Measurements from ENCODE around the gene DTX2.
"Not testable (repeated sequence)": the region's sequence is repeated elsewhere in the genome, so short reads cannot be mapped to it uniquely, and the experiment has no call there.

Gene DTX2

DNA sequence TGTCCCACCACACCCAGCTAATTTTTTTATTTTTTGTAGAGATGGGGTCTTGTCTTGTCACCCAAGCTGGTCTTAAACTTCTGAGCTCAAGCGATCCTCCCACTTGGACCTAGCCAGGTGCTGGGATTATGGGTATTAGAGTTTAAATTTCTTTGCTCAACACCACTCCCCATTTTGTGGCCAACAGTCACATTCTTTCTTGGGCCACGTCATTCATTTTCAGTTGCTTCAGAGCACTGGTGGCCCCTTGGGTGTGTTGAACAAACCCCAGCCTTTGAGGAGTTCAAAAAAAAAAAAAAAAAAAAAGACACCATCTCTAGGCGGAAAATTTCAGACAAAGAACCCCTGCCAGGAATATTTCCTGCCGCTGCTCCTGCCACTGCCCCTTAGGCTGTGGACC, 4.5 kb upstream of the DTX2 start:
- H3K4me1 ChIP-seq (ENCODE audit: insufficient read depth, low read length); H3K27me3 ChIP-seq (ENCODE audit: insufficient read depth, low read length); H3K4me3 ChIP-seq (ENCODE audit: low read length); H3K36me3 ChIP-seq (ENCODE audit: insufficient read depth, low read length); H3K9ac ChIP-seq (ENCODE audit: low read depth, low read length); H3K9me3 ChIP-seq (ENCODE audit: insufficient read depth, low read depth, low read length); H3K27ac ChIP-seq (ENCODE audit: low read depth, low read length): not testable (repeated sequence)
- WGBS: no CpG with 5 or more reads among the region's 4 CpGs

DNA sequence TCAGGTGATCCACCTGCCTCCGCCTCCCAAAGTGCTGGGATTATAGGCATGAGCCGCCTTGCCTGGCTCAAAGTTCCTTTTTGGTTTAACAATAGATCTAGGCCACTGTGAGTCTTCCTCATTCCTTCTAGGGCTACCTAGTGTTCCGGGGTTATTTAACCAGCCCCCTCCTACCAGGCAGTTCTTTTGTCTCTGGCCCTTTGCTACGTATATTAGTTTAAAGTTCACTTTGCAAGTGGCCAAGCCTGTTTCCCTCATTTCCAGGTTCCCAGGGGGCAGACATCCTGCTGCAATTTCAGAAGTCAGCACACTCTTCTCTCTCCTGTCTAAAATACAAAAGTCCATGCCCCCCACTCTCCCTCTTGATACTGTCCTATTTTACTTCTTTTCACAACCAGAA, 3.0 kb upstream of the DTX2 start:
- H3K4me3 ChIP-seq (ENCODE audit: low read length); H3K4me1 ChIP-seq (ENCODE audit: insufficient read depth, low read length); H3K27me3 ChIP-seq (ENCODE audit: insufficient read depth, low read length); H3K9ac ChIP-seq (ENCODE audit: low read depth, low read length); H3K27ac ChIP-seq (ENCODE audit: low read depth, low read length); H3K9me3 ChIP-seq (ENCODE audit: insufficient read depth, low read depth, low read length); H3K36me3 ChIP-seq (ENCODE audit: insufficient read depth, low read length): not testable (repeated sequence)
- WGBS: 0% methylated on average over 1 of the region's 4 CpGs

DNA sequence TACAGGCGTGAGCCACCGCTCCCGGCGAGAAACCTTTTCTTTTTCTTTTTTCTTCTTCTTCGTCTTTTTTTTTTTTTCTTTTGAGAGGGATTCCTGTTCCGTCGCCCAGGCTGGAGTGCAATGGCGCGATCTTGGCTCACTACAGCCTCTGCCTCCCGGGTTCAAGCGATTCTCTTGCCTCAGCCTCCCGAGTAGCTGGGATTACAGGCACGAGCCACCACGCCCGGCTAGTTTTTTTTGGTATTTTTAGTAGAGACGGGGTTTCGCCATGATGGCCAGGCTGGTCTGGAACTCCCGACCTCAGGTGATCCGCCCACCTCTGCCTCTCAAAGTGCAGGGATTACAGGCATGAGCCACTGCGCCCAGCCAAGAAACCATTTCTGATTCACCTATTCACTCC, 742 bp upstream of the DTX2 start:
- not testable (repeated sequence) for H3K9ac ChIP-seq (ENCODE audit: low read depth, low read length); H3K9me3 ChIP-seq (ENCODE audit: insufficient read depth, low read depth, low read length); H3K4me1 ChIP-seq (ENCODE audit: insufficient read depth, low read length); H3K4me3 ChIP-seq (ENCODE audit: low read length); H3K27me3 ChIP-seq (ENCODE audit: insufficient read depth, low read length); H3K36me3 ChIP-seq (ENCODE audit: insufficient read depth, low read length); H3K27ac ChIP-seq (ENCODE audit: low read depth, low read length)
- WGBS: 95% methylated on average over 12 of the region's 20 CpGs

- H3K9me3 ChIP-seq (ENCODE audit: insufficient read depth, low read depth, low read length); H3K9ac ChIP-seq (ENCODE audit: low read depth, low read length); H3K4me3 ChIP-seq (ENCODE audit: low read length); H3K27ac ChIP-seq (ENCODE audit: low read depth, low read length); H3K27me3 ChIP-seq (ENCODE audit: insufficient read depth, low read length); H3K4me1 ChIP-seq (ENCODE audit: insufficient read depth, low read length); H3K36me3 ChIP-seq (ENCODE audit: insufficient read depth, low read length): not testable (repeated sequence)
- no CpG with 5 or more reads among the region's 17 CpGs for WGBS
These were observed 868 bp downstream of the DTX2 start for GRCh38 chr7:76462271-76462882.

- 85% methylated on average over 4 of the region's 5 CpGs for WGBS
- H3K9ac ChIP-seq (ENCODE audit: low read depth, low read length); H3K27me3 ChIP-seq (ENCODE audit: insufficient read depth, low read length); H3K36me3 ChIP-seq (ENCODE audit: insufficient read depth, low read length); H3K4me3 ChIP-seq (ENCODE audit: low read length); H3K27ac ChIP-seq (ENCODE audit: low read depth, low read length); H3K9me3 ChIP-seq (ENCODE audit: insufficient read depth, low read depth, low read length); H3K4me1 ChIP-seq (ENCODE audit: insufficient read depth, low read length): not testable (repeated sequence)
These were observed 3.5 kb downstream of the DTX2 start for GRCh38 chr7:76464959-76465358.

- no CpG with 5 or more reads among the region's 8 CpGs for WGBS
- not testable (repeated sequence) for H3K9ac ChIP-seq (ENCODE audit: low read depth, low read length)
These were observed 4.4 kb downstream of the DTX2 start for GRCh38 chr7:76465950-76466349.

DNA sequence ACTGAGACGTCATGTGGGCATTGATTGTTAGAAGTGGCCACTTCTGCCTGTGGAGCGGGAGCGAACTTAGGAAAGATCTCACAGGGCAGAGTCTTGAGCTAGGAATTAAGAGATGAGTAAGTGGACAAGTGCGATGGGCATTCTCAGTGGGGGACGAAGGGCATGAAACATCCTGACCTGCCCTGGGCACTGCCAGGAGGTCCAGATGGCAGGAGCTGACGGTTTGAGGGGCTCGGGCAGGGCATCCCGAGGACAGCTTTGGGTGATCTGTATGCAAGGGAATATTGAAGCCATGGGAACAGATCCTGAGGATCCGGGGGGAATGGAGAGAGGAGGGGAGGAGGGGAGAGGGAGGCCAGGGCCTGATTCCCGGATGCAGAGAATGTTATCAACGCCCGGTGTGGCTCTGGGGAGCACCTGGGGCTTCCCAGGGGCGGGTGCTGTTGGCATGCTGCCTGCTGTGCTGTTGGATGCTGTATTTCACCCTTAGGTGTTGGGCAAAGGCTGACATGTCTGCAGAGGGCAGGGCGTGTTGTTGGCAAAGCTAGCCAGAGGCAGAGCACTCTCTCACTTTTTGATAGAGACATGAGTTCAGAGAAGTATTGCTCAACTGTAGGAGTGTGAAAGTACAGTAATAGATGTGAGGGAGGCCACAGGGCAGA, 6.4 kb downstream of the DTX2 start:
- not testable (repeated sequence) for H3K27ac ChIP-seq (ENCODE audit: low read depth, low read length); H3K9me3 ChIP-seq (ENCODE audit: insufficient read depth, low read depth, low read length); H3K36me3 ChIP-seq (ENCODE audit: insufficient read depth, low read length); H3K4me1 ChIP-seq (ENCODE audit: insufficient read depth, low read length); H3K4me3 ChIP-seq (ENCODE audit: low read length); H3K27me3 ChIP-seq (ENCODE audit: insufficient read depth, low read length); H3K9ac ChIP-seq (ENCODE audit: low read depth, low read length)
- WGBS: 94% methylated on average over 10 of the region's 14 CpGs

More at GRCh38 chr7:76465950-76466349, 4.4 kb downstream of the DTX2 start:
- H3K9me3 ChIP-seq (ENCODE audit: insufficient read depth, low read depth, low read length); H3K27ac ChIP-seq (ENCODE audit: low read depth, low read length); H3K4me3 ChIP-seq (ENCODE audit: low read length); H3K4me1 ChIP-seq (ENCODE audit: insufficient read depth, low read length); H3K36me3 ChIP-seq (ENCODE audit: insufficient read depth, low read length); H3K27me3 ChIP-seq (ENCODE audit: insufficient read depth, low read length): not testable (repeated sequence)

DNA sequence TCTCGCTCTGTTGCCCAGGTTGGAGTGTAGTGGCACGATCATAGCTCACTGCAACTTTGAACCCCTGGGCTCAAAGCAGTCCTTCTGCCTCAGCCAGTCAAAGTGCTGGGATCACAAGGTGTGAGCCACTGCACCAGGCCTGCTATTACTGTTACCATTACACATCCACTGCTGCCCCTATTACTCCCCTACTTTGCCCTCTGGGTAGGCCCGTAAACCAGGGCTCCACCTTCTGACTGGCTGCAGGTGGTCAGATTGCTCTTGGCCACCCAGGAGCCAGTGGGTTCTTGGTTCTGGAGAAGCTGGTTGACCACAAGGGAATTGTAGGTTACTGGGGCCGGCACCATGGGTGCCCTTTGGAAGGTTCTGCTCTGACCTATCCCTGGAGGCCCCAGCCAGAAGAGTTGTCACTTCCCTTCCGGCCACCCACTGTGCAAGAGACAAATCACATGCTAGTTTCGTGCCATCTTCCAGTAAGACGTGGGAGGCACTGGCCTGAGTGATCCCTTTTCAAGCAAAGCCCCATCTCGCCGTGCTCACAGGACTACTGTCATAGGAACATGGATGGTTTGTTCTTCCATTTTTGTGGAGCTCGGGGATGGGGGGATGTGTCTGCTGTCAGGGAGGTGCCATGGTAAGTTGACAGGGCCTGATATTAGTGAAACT, 10.2 kb downstream of the DTX2 start:
- H3K27ac ChIP-seq (ENCODE audit: low read depth, low read length); H3K27me3 ChIP-seq (ENCODE audit: insufficient read depth, low read length); H3K9ac ChIP-seq (ENCODE audit: low read depth, low read length); H3K36me3 ChIP-seq (ENCODE audit: insufficient read depth, low read length); H3K4me3 ChIP-seq (ENCODE audit: low read length); H3K4me1 ChIP-seq (ENCODE audit: insufficient read depth, low read length); H3K9me3 ChIP-seq (ENCODE audit: insufficient read depth, low read depth, low read length): not testable (repeated sequence)
- 88% methylated on average over 8 of the region's 10 CpGs for WGBS

DNA sequence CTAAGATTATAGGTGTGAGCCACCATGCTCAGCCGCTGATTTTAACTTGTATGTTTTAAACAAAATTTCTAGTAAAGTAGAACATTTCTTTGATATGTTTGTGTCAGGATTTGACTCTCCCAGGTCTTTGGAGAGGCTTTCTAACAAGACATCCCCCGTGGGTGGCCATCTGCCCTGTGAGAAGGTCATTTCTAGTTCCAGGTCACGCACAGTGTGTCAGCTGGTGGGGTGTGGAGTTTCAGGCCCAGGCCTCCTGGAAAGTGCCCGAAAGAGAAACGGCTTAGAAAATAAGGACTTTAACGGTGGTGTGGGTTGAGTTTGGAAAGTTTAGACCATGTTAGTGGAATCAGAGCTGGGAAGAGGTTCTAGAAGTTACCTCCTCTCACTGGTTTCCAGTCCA, 11.6 kb downstream of the DTX2 start:
- not testable (repeated sequence) for H3K9me3 ChIP-seq (ENCODE audit: insufficient read depth, low read depth, low read length); H3K27me3 ChIP-seq (ENCODE audit: insufficient read depth, low read length); H3K4me3 ChIP-seq (ENCODE audit: low read length); H3K4me1 ChIP-seq (ENCODE audit: insufficient read depth, low read length); H3K27ac ChIP-seq (ENCODE audit: low read depth, low read length); H3K9ac ChIP-seq (ENCODE audit: low read depth, low read length); H3K36me3 ChIP-seq (ENCODE audit: insufficient read depth, low read length)
- 92% methylated on average over 1 of the region's 6 CpGs for WGBS

DNA sequence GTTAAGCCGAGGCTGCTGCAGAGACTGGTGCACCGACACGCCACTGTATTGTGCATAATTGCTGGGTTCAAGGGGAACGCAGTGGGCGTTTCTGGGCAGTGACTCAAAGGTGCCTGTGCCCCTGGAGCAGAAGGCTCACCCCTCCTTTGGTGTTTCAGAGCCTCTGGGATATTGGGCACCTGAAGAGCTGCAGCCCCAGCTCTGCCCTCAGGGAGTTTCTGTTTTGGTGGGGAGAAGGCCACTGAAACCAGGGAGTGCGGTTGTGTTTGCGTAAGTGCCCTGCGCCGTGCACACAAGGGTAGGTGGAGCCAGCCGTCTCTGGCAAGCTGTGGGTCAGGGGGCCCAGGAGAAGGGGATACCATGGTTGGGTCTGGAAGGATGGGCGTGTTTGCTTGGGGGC, 14.8 kb downstream of the DTX2 start:
- not testable (repeated sequence) for H3K9me3 ChIP-seq (ENCODE audit: insufficient read depth, low read depth, low read length); H3K9ac ChIP-seq (ENCODE audit: low read depth, low read length); H3K4me1 ChIP-seq (ENCODE audit: insufficient read depth, low read length); H3K36me3 ChIP-seq (ENCODE audit: insufficient read depth, low read length); H3K27me3 ChIP-seq (ENCODE audit: insufficient read depth, low read length); H3K27ac ChIP-seq (ENCODE audit: low read depth, low read length); H3K4me3 ChIP-seq (ENCODE audit: low read length)
- 94% methylated on average over 2 of the region's 11 CpGs for WGBS

DNA sequence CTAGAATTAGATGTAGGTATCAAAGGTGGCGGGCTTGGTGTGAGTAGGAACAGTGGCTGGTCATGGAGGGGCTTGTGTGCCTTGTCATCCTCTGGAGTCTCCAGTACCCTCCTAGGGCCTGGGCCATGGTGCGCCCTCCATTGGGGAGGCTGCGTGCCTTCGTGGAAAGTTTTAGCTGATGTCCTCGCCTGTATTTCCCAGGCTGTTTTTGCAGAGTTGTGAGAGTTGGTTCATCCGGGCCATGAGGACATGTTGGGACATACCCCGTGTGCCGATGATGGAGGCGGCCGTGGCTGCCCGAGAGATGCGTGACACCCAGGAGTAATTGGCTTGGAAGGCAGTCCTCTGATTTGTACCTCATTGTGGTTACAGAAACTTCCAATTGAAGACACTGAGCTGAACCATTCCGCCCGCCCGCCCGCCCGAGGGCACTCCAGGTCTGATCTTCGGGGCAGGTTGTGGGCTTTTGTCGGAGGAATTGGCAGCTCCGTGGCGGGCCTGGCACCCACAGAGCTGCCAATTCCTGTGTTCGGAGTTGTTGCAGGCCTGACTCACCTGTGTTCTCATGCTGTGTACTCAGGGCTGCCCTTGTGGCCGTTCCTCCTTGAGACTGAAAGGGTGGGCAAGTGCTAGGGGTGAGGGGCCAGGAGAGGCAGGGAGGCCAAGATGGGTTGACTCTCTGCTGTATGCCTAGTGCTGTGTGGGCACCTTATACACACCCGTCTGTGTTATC, 15.4 kb downstream of the DTX2 start:
- 96% methylated on average over 13 of the region's 24 CpGs for WGBS
- H3K36me3 ChIP-seq (ENCODE audit: insufficient read depth, low read length); H3K9ac ChIP-seq (ENCODE audit: low read depth, low read length); H3K27ac ChIP-seq (ENCODE audit: low read depth, low read length); H3K9me3 ChIP-seq (ENCODE audit: insufficient read depth, low read depth, low read length); H3K27me3 ChIP-seq (ENCODE audit: insufficient read depth, low read length); H3K4me1 ChIP-seq (ENCODE audit: insufficient read depth, low read length); H3K4me3 ChIP-seq (ENCODE audit: low read length): not testable (repeated sequence)
